OCI-LY7 (cell line): ENCODE results near the gene ZNF44.

Experiments
- EZH2phosphoT487 ChIP-seq: fragments of 200-600 bp; sonication (generic); IDR thresholded peaks from 2 replicates; pipeline ENCODE4 v1.6.1; 2018; ENCODE audit warnings: low read depth, borderline replicate concordance, mild to moderate bottlenecking, mixed run types, antibody characterized with exemption, low read length, moderate library complexity, mixed read lengths
- TF ChIP-seq, protein P1 (sequence below): fragments of 200-600 bp; sonication (generic); conservative IDR thresholded peaks from 2 replicates; pipeline ENCODE4 v1.5.1; 2014; ENCODE audit warnings: mild to moderate bottlenecking, antibody characterized with exemption, low read length, moderate library complexity, mixed read lengths

GRCh38 chr19:12272980-12273901 is 21.4 kb downstream of the ZNF44 start:
- TF ChIP-seq, protein P1, sequence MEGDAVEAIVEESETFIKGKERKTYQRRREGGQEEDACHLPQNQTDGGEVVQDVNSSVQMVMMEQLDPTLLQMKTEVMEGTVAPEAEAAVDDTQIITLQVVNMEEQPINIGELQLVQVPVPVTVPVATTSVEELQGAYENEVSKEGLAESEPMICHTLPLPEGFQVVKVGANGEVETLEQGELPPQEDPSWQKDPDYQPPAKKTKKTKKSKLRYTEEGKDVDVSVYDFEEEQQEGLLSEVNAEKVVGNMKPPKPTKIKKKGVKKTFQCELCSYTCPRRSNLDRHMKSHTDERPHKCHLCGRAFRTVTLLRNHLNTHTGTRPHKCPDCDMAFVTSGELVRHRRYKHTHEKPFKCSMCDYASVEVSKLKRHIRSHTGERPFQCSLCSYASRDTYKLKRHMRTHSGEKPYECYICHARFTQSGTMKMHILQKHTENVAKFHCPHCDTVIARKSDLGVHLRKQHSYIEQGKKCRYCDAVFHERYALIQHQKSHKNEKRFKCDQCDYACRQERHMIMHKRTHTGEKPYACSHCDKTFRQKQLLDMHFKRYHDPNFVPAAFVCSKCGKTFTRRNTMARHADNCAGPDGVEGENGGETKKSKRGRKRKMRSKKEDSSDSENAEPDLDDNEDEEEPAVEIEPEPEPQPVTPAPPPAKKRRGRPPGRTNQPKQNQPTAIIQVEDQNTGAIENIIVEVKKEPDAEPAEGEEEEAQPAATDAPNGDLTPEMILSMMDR = no peak
- TF ChIP-seq EZH2phosphoT487 = no peak
